Keratinocyte (primary cell): Measurements from ENCODE around the gene PPP2R5B.

Experiments
- EZH2 ChIP-seq: IDR thresholded peaks from one replicate; pipeline ENCODE4 v1.6.1; 2012; ENCODE audit warnings: inconsistent platforms, mild to moderate bottlenecking, low read length, moderate library complexity
- TF ChIP-seq, protein P1 (sequence below), 3 experiments: IDR thresholded peaks in 1 of 3; conservative IDR thresholded peaks in 1 of 3; optimal IDR thresholded peaks in 1 of 3; 2 replicates in 2 of 3; 3 replicates in 1 of 3; pipeline versions ENCODE3 to v1.5.1; 2011; ENCODE audit warnings: low read length in 3 of 3, mild to moderate bottlenecking in 3 of 3, moderate library complexity in 2 of 3, control low read depth in 1 of 3, inconsistent platforms in 1 of 3; ENCODE audit not compliant: insufficient read depth in 2 of 3; ENCODE audit errors: extremely low read depth in 1 of 3

DNA sequence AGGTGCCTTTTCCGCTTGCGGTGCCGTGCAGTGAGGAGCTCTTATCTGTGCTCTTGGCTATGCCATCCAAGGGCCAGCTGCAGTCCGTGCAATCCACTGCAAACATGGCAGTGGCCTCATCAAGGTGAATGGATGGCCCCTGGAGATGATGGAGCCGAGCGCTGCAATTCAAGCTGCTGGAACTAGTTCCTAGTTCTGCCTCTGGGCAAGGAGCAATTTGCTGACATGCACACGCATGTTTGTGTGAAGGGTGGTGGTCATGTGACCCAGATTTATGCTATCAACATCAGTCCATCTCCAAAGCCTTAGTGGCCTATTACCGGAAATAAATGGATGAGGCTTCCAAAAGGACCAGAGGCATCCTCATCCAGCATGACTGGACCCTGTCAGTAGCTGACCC is 43.0 kb upstream of the PPP2R5B start:
- TF ChIP-seq, protein P1, sequence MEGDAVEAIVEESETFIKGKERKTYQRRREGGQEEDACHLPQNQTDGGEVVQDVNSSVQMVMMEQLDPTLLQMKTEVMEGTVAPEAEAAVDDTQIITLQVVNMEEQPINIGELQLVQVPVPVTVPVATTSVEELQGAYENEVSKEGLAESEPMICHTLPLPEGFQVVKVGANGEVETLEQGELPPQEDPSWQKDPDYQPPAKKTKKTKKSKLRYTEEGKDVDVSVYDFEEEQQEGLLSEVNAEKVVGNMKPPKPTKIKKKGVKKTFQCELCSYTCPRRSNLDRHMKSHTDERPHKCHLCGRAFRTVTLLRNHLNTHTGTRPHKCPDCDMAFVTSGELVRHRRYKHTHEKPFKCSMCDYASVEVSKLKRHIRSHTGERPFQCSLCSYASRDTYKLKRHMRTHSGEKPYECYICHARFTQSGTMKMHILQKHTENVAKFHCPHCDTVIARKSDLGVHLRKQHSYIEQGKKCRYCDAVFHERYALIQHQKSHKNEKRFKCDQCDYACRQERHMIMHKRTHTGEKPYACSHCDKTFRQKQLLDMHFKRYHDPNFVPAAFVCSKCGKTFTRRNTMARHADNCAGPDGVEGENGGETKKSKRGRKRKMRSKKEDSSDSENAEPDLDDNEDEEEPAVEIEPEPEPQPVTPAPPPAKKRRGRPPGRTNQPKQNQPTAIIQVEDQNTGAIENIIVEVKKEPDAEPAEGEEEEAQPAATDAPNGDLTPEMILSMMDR (optimal IDR thresholded peaks at IDR 0.05 in 1 of 3, IDR thresholded peaks at IDR 0.05 in 1 of 3, conservative IDR thresholded peaks at IDR 0.05 in 1 of 3; ENCODE audit: extremely low read depth in 1 of 3, insufficient read depth in 2 of 3, low read length in 3 of 3) = no peak
- TF ChIP-seq EZH2 = no peak
